ENCODE measurements around the gene VTA1. TPM values are rescaled to one million over a fixed set of nuclear protein-coding genes. Genes with fewer than 3 reads are reported as not detected.

Gene VTA1
- total RNA-seq, 6 experiments from 2014 or later: 68.3 to 81.3 (median 77.1) TPM

DNA sequence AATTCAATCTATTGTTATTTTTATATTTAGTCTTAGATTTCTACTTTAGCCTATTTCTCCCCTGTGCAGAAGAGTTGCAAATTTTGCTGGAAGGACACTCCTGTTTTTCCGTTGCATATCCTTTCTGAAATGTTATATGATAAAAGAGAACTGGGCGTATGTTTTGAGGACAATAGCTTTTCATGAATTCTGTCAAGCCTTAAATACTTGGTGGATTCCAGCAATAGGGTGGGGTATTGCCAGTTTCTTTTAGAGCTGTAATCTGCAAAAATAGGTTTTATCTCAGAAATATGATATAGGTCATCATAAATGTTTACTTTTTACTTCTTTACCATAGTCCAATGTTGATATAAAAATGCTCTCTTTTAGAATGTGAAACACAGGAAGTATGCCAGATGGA is 42.0 kb downstream of the VTA1 start:
- Mint-ChIP-seq H3K27ac (no peak overlapping the region), H3K4me1 (ENCODE audit: low read depth) (peaks cover 19% of the 10 kb centered on the region; the same call in 1 of the 2 replicates)
- no peak for DNase-seq

DNA sequence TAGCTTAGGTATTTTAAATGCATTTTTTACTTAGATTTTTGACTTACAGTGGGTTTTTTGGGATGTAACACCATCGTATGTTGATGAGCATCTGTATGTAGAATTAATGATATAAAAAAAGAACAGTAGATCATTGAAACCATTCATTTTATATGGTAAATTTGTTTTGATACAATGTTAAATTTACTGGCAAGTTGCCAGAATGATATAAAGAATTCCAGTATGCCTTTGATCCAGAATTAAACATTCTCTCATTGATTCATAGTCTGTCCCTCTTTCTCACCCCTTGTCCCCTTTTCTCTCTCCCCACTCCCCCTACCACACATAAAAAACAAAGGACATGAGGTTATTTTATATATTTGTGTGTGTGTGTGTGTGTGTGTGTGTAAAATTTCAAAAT is 45.3 kb downstream of the VTA1 start:
- TF ChIP-seq, protein P1, sequence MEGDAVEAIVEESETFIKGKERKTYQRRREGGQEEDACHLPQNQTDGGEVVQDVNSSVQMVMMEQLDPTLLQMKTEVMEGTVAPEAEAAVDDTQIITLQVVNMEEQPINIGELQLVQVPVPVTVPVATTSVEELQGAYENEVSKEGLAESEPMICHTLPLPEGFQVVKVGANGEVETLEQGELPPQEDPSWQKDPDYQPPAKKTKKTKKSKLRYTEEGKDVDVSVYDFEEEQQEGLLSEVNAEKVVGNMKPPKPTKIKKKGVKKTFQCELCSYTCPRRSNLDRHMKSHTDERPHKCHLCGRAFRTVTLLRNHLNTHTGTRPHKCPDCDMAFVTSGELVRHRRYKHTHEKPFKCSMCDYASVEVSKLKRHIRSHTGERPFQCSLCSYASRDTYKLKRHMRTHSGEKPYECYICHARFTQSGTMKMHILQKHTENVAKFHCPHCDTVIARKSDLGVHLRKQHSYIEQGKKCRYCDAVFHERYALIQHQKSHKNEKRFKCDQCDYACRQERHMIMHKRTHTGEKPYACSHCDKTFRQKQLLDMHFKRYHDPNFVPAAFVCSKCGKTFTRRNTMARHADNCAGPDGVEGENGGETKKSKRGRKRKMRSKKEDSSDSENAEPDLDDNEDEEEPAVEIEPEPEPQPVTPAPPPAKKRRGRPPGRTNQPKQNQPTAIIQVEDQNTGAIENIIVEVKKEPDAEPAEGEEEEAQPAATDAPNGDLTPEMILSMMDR (IDR thresholded peaks at IDR 0.05): no peak
- no peak for DNase-seq
- H3K27me3 Mint-ChIP-seq (ENCODE audit: insufficient read depth): no peaks in the 10 kb centered on the region
- H3K4me3 Mint-ChIP-seq: no peak overlapping the region
- no peaks in the 10 kb centered on the region for H3K9me3 Mint-ChIP-seq
- no peak overlapping the region for H3K27ac Mint-ChIP-seq
- peaks cover 29% of the 10 kb centered on the region for H3K36me3 Mint-ChIP-seq (ENCODE audit: low read depth)
- H3K4me1 Mint-ChIP-seq (ENCODE audit: low read depth): peaks cover 34% of the 10 kb centered on the region

More for the DNA sequence above, 42.0 kb downstream of the VTA1 start:
- peaks cover 11% of the 10 kb centered on the region for H3K36me3 Mint-ChIP-seq (ENCODE audit: low read depth)
- H3K9me3 Mint-ChIP-seq: no peaks in the 10 kb centered on the region
- no peak overlapping the region for H3K4me3 Mint-ChIP-seq
- H3K27me3 Mint-ChIP-seq (ENCODE audit: insufficient read depth): no peaks in the 10 kb centered on the region; the same call in 1 of the 2 replicates
- TF ChIP-seq, protein P1 (IDR thresholded peaks at IDR 0.05): no peak

DNA sequence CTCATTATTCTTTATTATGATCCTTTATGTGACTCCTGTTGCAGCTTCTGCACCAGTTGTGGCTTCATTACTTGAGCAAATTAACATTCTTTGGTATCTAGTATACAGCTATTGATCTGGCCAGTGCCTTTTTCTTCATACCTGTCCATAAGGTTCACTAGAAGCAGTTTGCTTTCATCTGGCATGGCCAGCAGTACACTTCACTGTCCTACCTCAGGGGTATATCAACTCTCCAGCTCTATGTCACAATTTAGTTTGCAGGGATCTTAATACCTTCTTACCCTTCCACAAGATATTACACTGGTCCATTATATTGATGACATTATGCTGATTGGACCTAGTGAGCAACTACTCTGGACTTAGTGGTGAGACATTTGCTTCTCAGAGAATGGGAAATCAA is 46.6 kb downstream of the VTA1 start:
- peaks cover 33% of the 10 kb centered on the region for H3K36me3 Mint-ChIP-seq (ENCODE audit: low read depth)
- TF ChIP-seq, protein P1 (IDR thresholded peaks at IDR 0.05): no peak
- H3K4me3 Mint-ChIP-seq: no peak overlapping the region
- DNase-seq: no peak
- H3K9me3 Mint-ChIP-seq: no peaks in the 10 kb centered on the region
- no peaks in the 10 kb centered on the region for H3K27me3 Mint-ChIP-seq (ENCODE audit: insufficient read depth)
- H3K27ac Mint-ChIP-seq: no peak overlapping the region
- peaks cover 34% of the 10 kb centered on the region for H3K4me1 Mint-ChIP-seq (ENCODE audit: low read depth)

DNA sequence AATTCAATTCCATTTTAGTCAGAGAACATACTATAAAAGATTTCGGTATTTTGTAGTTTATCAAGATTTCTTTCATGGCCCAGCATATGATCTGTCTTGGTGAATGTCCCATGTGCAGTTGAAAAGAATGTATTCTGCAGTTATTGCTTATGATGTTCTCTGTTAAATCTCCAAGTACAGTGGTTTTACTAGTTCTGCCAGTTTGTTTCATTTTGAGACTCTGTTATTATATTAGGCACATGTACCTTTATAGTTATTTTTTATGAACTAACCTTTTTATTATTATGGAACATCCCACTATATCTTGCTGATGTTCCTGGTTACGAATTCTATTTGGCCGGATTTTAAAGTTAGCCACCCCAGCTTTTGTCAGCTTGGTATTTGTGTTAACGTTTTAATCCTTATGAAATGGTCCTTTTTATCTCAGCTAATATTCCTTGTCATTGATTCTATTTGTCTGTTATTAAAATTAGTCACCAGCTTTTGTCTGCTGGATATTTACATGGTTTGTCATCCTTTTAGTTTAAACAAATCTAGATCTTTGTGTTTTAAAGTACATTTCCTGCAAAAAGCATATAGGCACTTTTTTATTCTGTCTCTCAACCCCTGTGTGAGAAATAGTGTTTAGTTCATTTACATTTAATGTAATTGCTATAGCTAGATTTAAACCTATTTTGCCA is 48.9 kb downstream of the VTA1 start:
- H3K4me1 Mint-ChIP-seq (ENCODE audit: low read depth): peaks cover 28% of the 10 kb centered on the region
- no peaks in the 10 kb centered on the region for H3K27me3 Mint-ChIP-seq (ENCODE audit: insufficient read depth)
- H3K27ac Mint-ChIP-seq: peak overlapping the region; percentile 43
- TF ChIP-seq, protein P1 (IDR thresholded peaks at IDR 0.05): no peak
- peaks cover 32% of the 10 kb centered on the region for H3K36me3 Mint-ChIP-seq (ENCODE audit: low read depth)
- H3K4me3 Mint-ChIP-seq: peak overlapping the region; percentile 18
- H3K9me3 Mint-ChIP-seq: no peaks in the 10 kb centered on the region
- peak; percentile 12 for DNase-seq

DNA sequence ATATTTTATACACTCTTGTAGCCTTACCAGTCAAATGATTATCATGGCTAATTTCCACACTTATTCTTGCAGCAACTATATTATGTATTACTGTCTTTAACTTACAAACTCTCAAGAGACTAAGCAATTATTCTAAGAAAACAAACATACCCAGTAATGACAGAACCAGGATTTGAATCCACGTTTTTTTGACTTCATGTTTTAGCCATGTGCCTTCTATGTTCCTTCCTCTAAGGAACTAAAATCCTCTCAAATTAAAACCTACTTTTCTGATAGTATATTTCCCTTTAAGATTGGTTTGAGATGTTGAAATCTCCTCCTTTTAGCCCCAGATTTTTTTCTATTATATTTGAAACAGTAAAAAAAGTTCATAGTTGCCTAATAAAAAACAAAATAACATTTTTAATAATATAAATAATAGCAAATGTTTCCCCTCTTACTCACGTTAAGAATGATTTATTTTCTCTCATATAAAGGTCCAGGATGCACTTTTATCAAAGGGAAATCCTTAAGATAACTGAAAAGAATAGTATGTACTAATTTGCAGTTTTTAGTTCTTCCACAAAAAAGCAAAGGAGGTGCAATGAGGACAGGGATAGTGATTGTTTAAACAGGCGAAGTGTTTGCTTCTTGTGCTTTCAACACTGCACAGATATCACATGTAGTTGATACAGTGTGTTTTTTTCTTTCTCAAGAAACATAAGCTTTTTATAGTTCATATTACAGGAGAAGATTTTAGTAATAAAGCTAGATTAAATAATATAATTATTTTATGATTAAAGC is 54.0 kb downstream of the VTA1 start:
- no peaks in the 10 kb centered on the region for H3K9me3 Mint-ChIP-seq
- TF ChIP-seq, protein P1 (IDR thresholded peaks at IDR 0.05): no peak
- DNase-seq: no peak
- no peak overlapping the region for H3K4me3 Mint-ChIP-seq
- H3K36me3 Mint-ChIP-seq (ENCODE audit: low read depth): peaks cover 34% of the 10 kb centered on the region
- peaks cover 12% of the 10 kb centered on the region for H3K4me1 Mint-ChIP-seq (ENCODE audit: low read depth)
- no peaks in the 10 kb centered on the region for H3K27me3 Mint-ChIP-seq (ENCODE audit: insufficient read depth)
- no peak overlapping the region for H3K27ac Mint-ChIP-seq
